ENCODE measurements around the gene ARHGAP24. TPM values are rescaled to one million over a fixed set of nuclear protein-coding genes. Genes with fewer than 3 reads are reported as not detected.
A peak's percentile ranks its signal among the peaks of the same experiment; 100 is the strongest.

The ARHGAP24 gene
- total RNA-seq, 2 experiments from 2014 or later = 0.30 to 0.53 TPM

DNA sequence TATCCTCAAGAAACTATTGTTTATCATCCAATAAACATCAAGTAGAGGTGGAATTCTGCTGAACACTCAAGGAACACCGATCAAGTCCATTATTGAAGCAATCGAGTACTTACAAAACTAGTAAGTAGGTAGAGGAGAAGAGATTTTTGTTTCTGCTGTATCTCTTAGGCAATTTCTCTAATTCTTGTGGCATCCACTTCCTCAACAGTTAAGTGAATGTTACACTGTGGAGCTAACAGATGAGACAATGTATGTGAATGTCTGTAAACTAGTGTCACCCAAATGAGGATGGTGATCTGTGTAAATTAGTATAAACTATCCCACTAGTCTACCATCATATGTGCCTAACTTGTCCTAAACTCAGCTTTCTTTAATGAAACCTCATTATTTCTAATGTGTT is 261.6 kb downstream of the ARHGAP24 start:
- Histone ChIP-seq H3K4me1 (ENCODE audit: insufficient read depth, low read length) (no peaks in the 10 kb centered on the region), H3K36me3 (ENCODE audit: insufficient read depth, low read length) (no peaks in the 10 kb centered on the region), H3K4me3 (ENCODE audit: low read length) (no peak overlapping the region), H3K27me3 (ENCODE audit: control insufficient read depth in 1 of 2, insufficient read depth in 2 of 2, low read length in 2 of 2) (no peaks in the 10 kb centered on the region), H3K27ac (ENCODE audit: low read depth in 1 of 2, low read length in 2 of 2) (no peak overlapping the region), H3K9me3 (ENCODE audit: control insufficient read depth in 1 of 2, insufficient read depth in 1 of 2, low read length in 2 of 2) (no peaks in the 10 kb centered on the region)
- ATAC-seq (ENCODE audit: poor library complexity) = no peak
- Mint-ChIP-seq H3K4me3 (no peak overlapping the region), H3K27me3 (no peaks in the 10 kb centered on the region), H3K36me3 (ENCODE audit: low read depth) (no peaks in the 10 kb centered on the region), H3K27ac (no peak overlapping the region), H3K9me3 (no peaks in the 10 kb centered on the region), H3K4me1 (ENCODE audit: low read depth) (no peaks in the 10 kb centered on the region)
- TF ChIP-seq, protein P1, sequence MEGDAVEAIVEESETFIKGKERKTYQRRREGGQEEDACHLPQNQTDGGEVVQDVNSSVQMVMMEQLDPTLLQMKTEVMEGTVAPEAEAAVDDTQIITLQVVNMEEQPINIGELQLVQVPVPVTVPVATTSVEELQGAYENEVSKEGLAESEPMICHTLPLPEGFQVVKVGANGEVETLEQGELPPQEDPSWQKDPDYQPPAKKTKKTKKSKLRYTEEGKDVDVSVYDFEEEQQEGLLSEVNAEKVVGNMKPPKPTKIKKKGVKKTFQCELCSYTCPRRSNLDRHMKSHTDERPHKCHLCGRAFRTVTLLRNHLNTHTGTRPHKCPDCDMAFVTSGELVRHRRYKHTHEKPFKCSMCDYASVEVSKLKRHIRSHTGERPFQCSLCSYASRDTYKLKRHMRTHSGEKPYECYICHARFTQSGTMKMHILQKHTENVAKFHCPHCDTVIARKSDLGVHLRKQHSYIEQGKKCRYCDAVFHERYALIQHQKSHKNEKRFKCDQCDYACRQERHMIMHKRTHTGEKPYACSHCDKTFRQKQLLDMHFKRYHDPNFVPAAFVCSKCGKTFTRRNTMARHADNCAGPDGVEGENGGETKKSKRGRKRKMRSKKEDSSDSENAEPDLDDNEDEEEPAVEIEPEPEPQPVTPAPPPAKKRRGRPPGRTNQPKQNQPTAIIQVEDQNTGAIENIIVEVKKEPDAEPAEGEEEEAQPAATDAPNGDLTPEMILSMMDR (IDR thresholded peaks at IDR 0.05) = no peak
- intact Hi-C loops (cut with DNase I, micrococcal nuclease) = no loop called here
- ChIA-PET POLR2A (no interaction called here), CTCF (no interaction called here)
- DNase-seq = peak in 1 of 14 experiments; percentile 8

DNA sequence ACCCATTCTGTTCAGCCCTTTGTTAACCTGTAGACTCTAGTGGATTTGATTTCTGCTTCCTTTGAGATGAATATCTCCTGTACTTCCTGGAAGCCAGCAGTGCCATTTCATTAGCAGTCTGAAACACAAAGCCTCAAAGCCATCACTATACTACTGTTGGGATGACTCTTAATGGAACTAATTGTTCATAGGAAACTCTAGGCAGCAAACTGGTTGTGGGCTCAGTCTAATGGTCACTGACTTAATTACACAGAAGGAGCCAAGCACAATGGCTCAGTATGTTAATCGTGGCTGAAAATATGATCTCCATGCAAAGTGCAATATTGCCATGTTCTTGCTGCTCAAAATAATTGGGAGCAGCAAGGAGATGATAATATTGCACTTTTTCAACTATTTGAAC is 262.3 kb downstream of the ARHGAP24 start:
- Histone ChIP-seq H3K4me3 (ENCODE audit: low read length) (no peak overlapping the region), H3K4me1 (ENCODE audit: insufficient read depth, low read length) (no peaks in the 10 kb centered on the region), H3K9me3 (ENCODE audit: control insufficient read depth in 1 of 2, insufficient read depth in 1 of 2, low read length in 2 of 2) (no peaks in the 10 kb centered on the region), H3K36me3 (ENCODE audit: insufficient read depth, low read length) (no peaks in the 10 kb centered on the region), H3K27ac (ENCODE audit: low read depth in 1 of 2, low read length in 2 of 2) (no peak overlapping the region), H3K27me3 (ENCODE audit: control insufficient read depth in 1 of 2, insufficient read depth in 2 of 2, low read length in 2 of 2) (no peaks in the 10 kb centered on the region)
- ChIA-PET POLR2A (no interaction called here), CTCF (no interaction called here)
- no peaks in the 10 kb centered on the region for H3K4me1 Mint-ChIP-seq (ENCODE audit: low read depth)
- no peaks in the 10 kb centered on the region for H3K9me3 Mint-ChIP-seq
- no peaks in the 10 kb centered on the region for H3K27me3 Mint-ChIP-seq
- DNase-seq (no peak), ATAC-seq (ENCODE audit: poor library complexity) (no peak)
- no peaks in the 10 kb centered on the region for H3K36me3 Mint-ChIP-seq (ENCODE audit: low read depth)
- TF ChIP-seq, protein P1 (IDR thresholded peaks at IDR 0.05) = no peak
- no peak overlapping the region for H3K27ac Mint-ChIP-seq
- intact Hi-C loops (cut with DNase I, micrococcal nuclease) = no loop called here
- no peak overlapping the region for H3K4me3 Mint-ChIP-seq

DNA sequence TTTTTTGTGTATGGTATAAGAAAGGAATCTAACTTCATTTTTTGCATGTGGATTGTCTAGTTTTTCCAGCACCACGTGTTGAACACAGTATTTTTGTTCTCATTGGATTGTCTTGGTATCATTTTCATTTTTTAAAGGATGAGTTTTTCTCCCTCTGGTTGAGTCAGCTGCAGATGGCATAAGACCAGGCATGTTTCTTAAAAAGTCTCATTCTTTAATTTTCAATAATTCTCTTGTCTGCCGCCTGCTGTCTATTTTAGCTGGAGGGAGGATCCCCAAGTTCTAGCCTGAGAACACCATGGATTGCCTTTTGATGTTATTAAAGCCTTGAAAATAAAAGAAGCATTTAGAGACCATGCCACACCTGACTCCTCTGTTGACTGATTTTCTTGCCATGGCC is 263.8 kb downstream of the ARHGAP24 start:
- TF ChIP-seq, protein P1 (IDR thresholded peaks at IDR 0.05) = no peak
- Mint-ChIP-seq H3K4me3 (no peak overlapping the region), H3K27ac (no peak overlapping the region), H3K9me3 (no peaks in the 10 kb centered on the region), H3K27me3 (no peaks in the 10 kb centered on the region), H3K36me3 (ENCODE audit: low read depth) (no peaks in the 10 kb centered on the region), H3K4me1 (ENCODE audit: low read depth) (no peaks in the 10 kb centered on the region)
- no peaks in the 10 kb centered on the region for H3K9me3 ChIP-seq (ENCODE audit: control insufficient read depth in 1 of 2, insufficient read depth in 1 of 2, low read length in 2 of 2)
- no peak for DNase-seq
- intact Hi-C loops (cut with DNase I, micrococcal nuclease) = no loop called here
- no peak for ATAC-seq (ENCODE audit: poor library complexity)
- no peaks in the 10 kb centered on the region for H3K27me3 ChIP-seq (ENCODE audit: control insufficient read depth in 1 of 2, insufficient read depth in 2 of 2, low read length in 2 of 2)
- H3K36me3 ChIP-seq (ENCODE audit: insufficient read depth, low read length) = no peaks in the 10 kb centered on the region
- no peak overlapping the region for H3K4me3 ChIP-seq (ENCODE audit: low read length)
- POLR2A ChIA-PET = no interaction called here
- no peaks in the 10 kb centered on the region for H3K4me1 ChIP-seq (ENCODE audit: insufficient read depth, low read length)
- H3K27ac ChIP-seq (ENCODE audit: low read depth in 1 of 2, low read length in 2 of 2) = no peak overlapping the region
- CTCF ChIA-PET = no interaction called here

Measured in CD4-positive, alpha-beta T cell (primary cell).